ENCODE results near the gene CD82.
"Not testable (repeated sequence)": the region's sequence is repeated elsewhere in the genome, so short reads cannot be mapped to it uniquely, and the experiment has no call there.

CD82 gene

DNA sequence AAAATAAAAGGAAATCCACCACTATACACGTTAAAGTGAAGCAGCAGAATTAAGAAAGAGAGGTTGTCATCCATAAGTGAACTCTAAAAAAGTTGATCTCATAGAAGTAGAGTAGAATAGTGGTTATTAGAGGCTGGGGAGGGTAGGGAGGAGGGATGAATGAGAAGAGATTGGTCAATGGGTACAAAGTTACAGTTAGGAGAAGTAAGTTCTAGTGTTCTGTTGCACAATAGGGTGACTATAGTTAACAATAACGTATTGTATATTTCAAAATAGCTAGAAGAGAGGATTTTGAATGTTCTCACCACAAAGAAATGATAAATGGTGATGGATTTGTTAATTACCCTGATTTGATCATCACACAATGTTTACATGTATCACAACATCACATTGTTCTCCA is 72.0 kb downstream of the CD82 start:
- no peak for DNase-seq

DNA sequence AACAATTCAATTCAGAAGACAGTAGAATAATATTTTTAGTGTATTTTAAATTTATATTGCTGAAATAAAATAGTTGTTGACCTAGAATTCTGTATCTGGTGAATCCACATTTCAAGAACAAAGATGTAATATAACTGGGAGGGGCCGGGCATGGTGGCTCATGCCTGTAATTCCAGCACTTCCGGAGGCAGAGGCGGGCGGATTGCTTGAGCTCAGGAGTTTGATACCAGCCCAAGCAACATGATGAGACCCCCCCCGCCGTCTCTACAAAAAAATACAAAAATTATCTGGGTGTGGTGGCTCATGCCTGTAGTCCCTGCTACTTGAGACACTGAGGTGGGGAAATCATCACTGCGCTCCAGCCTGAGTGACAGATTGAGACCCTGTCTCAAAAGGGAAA is 72.6 kb downstream of the CD82 start:
- DNase-seq = no peak

GRCh38 chr11:44643217-44643616 is 77.8 kb downstream of the CD82 start:
- DNase-seq = no peak

DNA sequence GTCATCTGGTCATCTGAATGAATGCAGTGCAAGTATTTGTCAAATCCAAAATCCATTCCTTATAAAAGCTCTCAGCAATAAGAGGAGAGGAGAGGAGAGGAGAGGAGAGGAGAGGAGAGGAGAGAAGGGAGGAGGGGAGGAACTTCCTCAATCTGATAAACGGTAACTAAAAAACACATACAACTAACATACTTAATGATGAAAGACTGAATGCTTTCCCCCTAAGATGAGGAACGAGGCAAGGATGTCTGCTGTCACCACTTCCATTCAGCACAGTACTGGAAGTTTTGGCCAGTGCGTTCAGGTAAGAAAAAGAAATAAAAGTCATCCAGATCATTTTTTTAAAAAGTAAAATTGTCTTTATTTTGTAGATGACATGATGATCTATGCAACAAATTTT is 80.4 kb downstream of the CD82 start:
- DNase-seq = no peak

- DNase-seq = not testable (repeated sequence)
Measured at GRCh38 chr11:44647255-44647955, 81.9 kb downstream of the CD82 start.

DNA sequence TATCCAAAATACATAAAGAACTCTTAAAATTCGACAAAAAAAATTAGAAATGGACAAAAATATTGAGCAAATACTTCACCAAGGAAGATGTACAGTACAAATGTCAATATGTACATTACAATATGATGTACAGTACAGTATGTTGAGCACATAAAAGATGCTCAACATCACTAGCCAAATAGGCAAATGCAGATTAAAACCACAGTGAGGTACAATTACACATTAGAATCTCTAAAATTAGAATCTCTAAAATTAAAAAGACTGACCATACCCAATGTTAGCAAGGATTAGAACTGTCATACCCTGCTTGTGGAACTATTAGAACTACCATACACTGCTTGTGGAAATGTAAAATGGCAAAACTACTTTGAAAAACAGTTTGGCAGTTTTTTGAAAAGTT is 82.6 kb downstream of the CD82 start:
- no peak for DNase-seq

DNA sequence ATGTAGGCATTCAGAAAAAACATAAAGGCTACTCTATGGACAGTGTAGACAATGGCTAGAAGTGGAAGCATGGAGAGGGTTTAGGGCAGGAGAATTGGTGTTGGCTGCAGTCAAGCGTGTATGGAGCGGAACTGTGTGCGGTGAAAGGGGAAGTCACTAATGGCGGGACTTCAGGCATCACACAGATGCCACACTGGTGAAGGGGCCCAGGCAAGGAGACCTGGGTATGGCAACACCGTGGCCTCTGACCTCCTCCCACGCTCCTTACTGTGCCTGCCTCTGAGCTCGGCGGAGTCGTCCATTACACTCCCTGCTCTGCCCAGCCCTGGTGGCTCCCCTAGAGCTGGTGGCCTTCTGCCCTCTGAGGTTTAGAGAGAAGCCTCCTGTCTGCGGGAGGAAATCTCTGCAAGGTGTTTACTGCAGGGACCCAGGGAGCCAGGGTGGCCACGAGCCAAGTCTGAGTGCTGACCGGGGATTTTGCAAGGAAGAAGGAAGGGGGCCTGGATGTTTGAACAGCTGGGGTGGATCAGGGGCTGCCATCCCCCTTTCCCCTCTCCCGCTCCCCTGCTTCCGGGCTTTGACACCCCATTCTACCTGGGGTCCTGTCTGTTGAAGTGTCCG is 86.2 kb downstream of the CD82 start:
- no peak for DNase-seq

GRCh38 chr11:44652901-44653644 is 87.6 kb downstream of the CD82 start:
- DNase-seq = no peak

- DNase-seq = no peak
Measured at GRCh38 chr11:44654057-44654456, 88.6 kb downstream of the CD82 start.

GRCh38 chr11:44654596-44654995 is 89.1 kb downstream of the CD82 start:
- DNase-seq = no peak

- no peak for DNase-seq
Measured at GRCh38 chr11:44657836-44658505, 92.5 kb downstream of the CD82 start.

DNA sequence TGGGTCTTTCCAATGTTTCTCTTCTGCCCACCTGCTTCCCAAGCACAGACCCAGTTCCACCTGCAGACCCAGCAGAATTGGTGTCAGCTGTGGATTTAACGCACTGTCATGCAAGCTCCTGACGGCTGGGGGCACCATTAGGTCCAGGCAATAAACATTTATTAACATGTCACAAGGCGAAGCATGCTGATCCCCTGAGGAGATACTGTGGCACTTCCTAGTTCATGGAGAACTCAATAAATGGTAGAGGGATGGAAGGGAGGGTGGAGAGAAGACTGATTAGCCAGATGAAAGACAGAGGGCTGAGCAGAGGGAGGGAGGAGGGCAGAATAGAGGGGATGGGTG is 93.0 kb downstream of the CD82 start:
- peak; percentile 57 to 72 for DNase-seq

- peak in 1 of 2 experiments; percentile 8 for DNase-seq
Measured at GRCh38 chr11:44659641-44660040, 94.2 kb downstream of the CD82 start.

- DNase-seq = not testable (repeated sequence)
Measured at GRCh38 chr11:44660535-44660934, 95.1 kb downstream of the CD82 start.

DNA sequence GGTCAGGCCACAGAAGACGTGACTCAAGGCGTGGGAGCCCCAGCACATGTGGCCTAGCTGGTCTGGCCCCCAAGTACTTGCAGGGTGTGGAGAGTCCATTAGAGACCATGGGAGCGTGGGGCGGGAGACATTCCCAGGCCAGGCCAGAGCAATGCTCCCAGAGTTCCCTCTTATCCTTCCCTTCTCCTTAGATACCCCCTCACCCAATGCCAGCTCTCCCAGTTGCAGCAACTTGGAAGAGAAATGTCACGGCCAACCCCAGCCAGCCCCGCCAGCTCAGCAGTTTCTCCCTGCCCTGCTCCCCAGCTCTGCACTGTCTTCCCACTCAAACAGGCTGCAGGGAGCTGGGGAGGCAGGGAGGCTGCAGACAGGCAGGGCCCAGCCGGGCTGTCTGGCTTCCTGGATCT is 95.9 kb downstream of the CD82 start:
- no peak for DNase-seq

All from NCI-H524 (cell line).